HCT116 (cell line): Measurements from ENCODE around the gene GNAI1. TPM values are rescaled to one million over a fixed set of nuclear protein-coding genes. Genes with fewer than 3 reads are reported as not detected.

Experiments
- ATAC-seq: fragments of 200-7000 bp; cut with Tn5 transposase; 2 replicates; pipeline ENCODE4 v1.9.1; 2020; ENCODE audit warnings: mild to moderate bottlenecking, moderate library complexity
- BruUV-seq: library from RNA; stranded (reverse); fragments of 400-500 nt; replicated peaks from 2 replicates; lab custom pipeline; 2021; lab: Mats Ljungman, UMichigan
- CTCF ChIA-PET: fragments of 300-600 bp; sonication (Branson Sonifier 250); formaldehyde crosslinking; loops from one replicate; lab custom pipeline; 2021; ENCODE audit warnings: antibody characterized with exemption; lab: Charles Lee
- POLR2A ChIA-PET: fragments of 300-600, 350-600 bp; sonication (Branson Sonifier 250); formaldehyde crosslinking; loops from one replicate; lab custom pipeline; 2021; ENCODE audit warnings: antibody characterized with exemption; lab: Charles Lee
- RAD21 ChIA-PET, 2 experiments: fragments of 300-600 bp; sonication (Branson Sonifier 250); formaldehyde crosslinking; loops; one replicate each; lab custom pipeline; 2023; ENCODE audit warnings: low total read pairs in 2 of 2; ENCODE audit not compliant: uncharacterized antibody in 2 of 2, unreplicated experiment in 2 of 2, low non-redundant PET in 1 of 2; lab: Charles Lee
- DNase-seq: peaks from one replicate; pipeline ENCODE4 v3.0.0-alpha.2; 2010; ENCODE audit warnings: low read depth, low spot score
- H2AFZ ChIP-seq: fragments of 200-600 bp; shearing (Covaris generic), sonication (generic); 2 replicates; pipeline ENCODE4 v1.6.1; 2017; ENCODE audit warnings: low read depth, mixed run types, mixed read lengths, antibody characterized with exemption, low read length; ENCODE audit not compliant: poor library complexity, severe bottlenecking
- H3K27ac ChIP-seq: 2 replicates; pipeline ENCODE4 v1.5.1; 2012; ENCODE audit warnings: low read depth, low read length
- H3K27me3 ChIP-seq: fragments of 200-600 bp; sonication (generic); 2 replicates; pipeline ENCODE4 v1.6.1; 2016; ENCODE audit warnings: mixed run types, low read length, mixed read lengths; ENCODE audit not compliant: insufficient read depth
- H3K36me3 ChIP-seq, 2 experiments: fragments of 200-500 bp in 1 of 2; fragments of 200-600 bp in 1 of 2; sonication (Bioruptor generic) in 1 of 2; sonication (generic) in 1 of 2; 2 replicates each; pipeline versions ENCODE4 v1.5.1 to v1.6.1; 2014 to 2016; ENCODE audit warnings: low read length in 2 of 2, inconsistent platforms in 1 of 2, mixed read lengths in 1 of 2, mixed run types in 1 of 2; ENCODE audit not compliant: insufficient read depth in 2 of 2, control insufficient read depth in 1 of 2
- H3K4me1 ChIP-seq, 2 experiments: fragments of 200-600 bp in 1 of 2; sonication (generic) in 1 of 2; 2 replicates each; pipeline versions ENCODE4 v1.5.1 to v1.6.1; 2012 to 2017; ENCODE audit warnings: low read length in 2 of 2, inconsistent platforms in 1 of 2, mild to moderate bottlenecking in 1 of 2, mixed read lengths in 1 of 2, mixed run types in 1 of 2, moderate library complexity in 1 of 2; ENCODE audit not compliant: insufficient read depth in 2 of 2, control insufficient read depth in 1 of 2
- H3K4me2 ChIP-seq: fragments of 200-600 bp; sonication (generic); 2 replicates; pipeline ENCODE4 v1.6.1; 2017; ENCODE audit warnings: mixed run types, low read length, mixed read lengths
- H3K4me3 ChIP-seq, 2 experiments: fragments of 200-600 bp in 1 of 2; sonication (generic) in 1 of 2; replicated peaks in 1 of 2; 2 replicates each; pipeline ENCODE4 v1.5.1; 2011 to 2016; ENCODE audit warnings: low read length in 2 of 2, control low read depth in 1 of 2, low read depth in 1 of 2, mild to moderate bottlenecking in 1 of 2, mixed read lengths in 1 of 2, mixed run types in 1 of 2
- H3K79me2 ChIP-seq: fragments of 200-600 bp; sonication (generic); 2 replicates; pipeline ENCODE4 v1.6.1; 2017; ENCODE audit warnings: mild to moderate bottlenecking, mixed run types, low read length, moderate library complexity, mixed read lengths; ENCODE audit not compliant: insufficient read depth
- H3K9ac ChIP-seq: fragments of 200-600 bp; sonication (generic); 2 replicates; pipeline ENCODE4 v1.6.1; 2016; ENCODE audit warnings: low read length, mixed read lengths
- H3K9me2 ChIP-seq: fragments of 200-600 bp; sonication (generic), shearing (Covaris generic); 2 replicates; pipeline ENCODE4 v1.6.1; 2017; ENCODE audit warnings: mixed run types, mild to moderate bottlenecking, moderate library complexity; ENCODE audit not compliant: insufficient read depth
- H3K9me3 ChIP-seq, 2 experiments: fragments of 200-500 bp in 1 of 2; fragments of 200-600 bp in 1 of 2; sonication (Bioruptor generic) in 1 of 2; sonication (generic) in 1 of 2; 2 replicates each; pipeline ENCODE4 v1.6.1; 2014 to 2017; ENCODE audit warnings: low read length in 2 of 2, mixed read lengths in 2 of 2, inconsistent platforms in 1 of 2, low read depth in 1 of 2, mild to moderate bottlenecking in 1 of 2, mixed run types in 1 of 2, moderate library complexity in 1 of 2; ENCODE audit not compliant: control insufficient read depth in 1 of 2, insufficient read depth in 1 of 2
- H4K20me1 ChIP-seq: fragments of 200-600 bp; sonication (generic), shearing (Covaris generic); 2 replicates; pipeline ENCODE4 v1.6.1; 2017; ENCODE audit warnings: mixed run types, mild to moderate bottlenecking, moderate library complexity; ENCODE audit not compliant: insufficient read depth
- CBX3 ChIP-seq: IDR thresholded peaks from 2 replicates; pipeline ENCODE4 v1.6.1; 2012; ENCODE audit warnings: low read depth
- CEBPB ChIP-seq: IDR thresholded peaks from 2 replicates; pipeline ENCODE4 v1.6.1; 2012; ENCODE audit warnings: low read depth
- CTCF ChIP-seq, 3 experiments: fragments of 200-600 bp in 1 of 3; sonication (generic) in 1 of 3; IDR thresholded peaks in 2 of 3; conservative IDR thresholded peaks in 1 of 3; 2 replicates each; pipeline ENCODE4 v1.5.1; 2012 to 2017; ENCODE audit warnings: low read depth in 2 of 3, low read length in 2 of 3, antibody characterized with exemption in 1 of 3, borderline replicate concordance in 1 of 3, control low read depth in 1 of 3, mild to moderate bottlenecking in 1 of 3, mixed read lengths in 1 of 3, mixed run types in 1 of 3, moderate library complexity in 1 of 3; ENCODE audit not compliant: insufficient read depth in 1 of 3
- EZH2 ChIP-seq: fragments of 200-600 bp; sonication (generic); IDR thresholded peaks from 2 replicates; pipeline ENCODE4 v1.6.1; 2017; ENCODE audit warnings: antibody characterized with exemption, mixed run types
- POLR2A ChIP-seq: IDR thresholded peaks from 2 replicates; pipeline ENCODE4 v1.7.0; 2011; ENCODE audit warnings: borderline replicate concordance; ENCODE audit not compliant: insufficient read depth, insufficient read length; ENCODE audit errors: extremely low read depth
- POLR2AphosphoS5 ChIP-seq: IDR thresholded peaks from 2 replicates; pipeline ENCODE4 v1.6.1; 2011; ENCODE audit warnings: mild to moderate bottlenecking, low read depth, low read length, moderate library complexity
- REST ChIP-seq: IDR thresholded peaks from 2 replicates; pipeline ENCODE4 v1.6.1; 2012; ENCODE audit warnings: low read depth
- SIN3A ChIP-seq: IDR thresholded peaks from 2 replicates; pipeline ENCODE4 v1.6.1; 2012; ENCODE audit warnings: low read depth
- SP1 ChIP-seq: IDR thresholded peaks from 2 replicates; pipeline ENCODE4 v1.6.1; 2012; ENCODE audit warnings: low read depth
- SRF ChIP-seq: IDR thresholded peaks from 2 replicates; pipeline ENCODE4 v1.6.1; 2012; ENCODE audit warnings: low read depth
- TCF7L2 ChIP-seq: IDR thresholded peaks from 2 replicates; pipeline ENCODE4 v1.7.0; 2011; ENCODE audit warnings: borderline replicate concordance, inconsistent platforms; ENCODE audit not compliant: insufficient read depth, insufficient read length; ENCODE audit errors: extremely low read depth
- YY1 ChIP-seq: IDR thresholded peaks from 2 replicates; pipeline ENCODE4 v1.6.1; 2011; ENCODE audit warnings: low read length, low read depth, moderate library complexity, mild to moderate bottlenecking; ENCODE audit not compliant: insufficient replicate concordance; ENCODE audit errors: extremely low read depth
- ZFX ChIP-seq: fragments of 450-650 bp; IDR thresholded peaks from 2 replicates; pipeline ENCODE4 v1.6.1; 2017
- ZNF274 ChIP-seq: fragments of 200-500 bp; sonication (Bioruptor generic); IDR thresholded peaks from 2 replicates; pipeline ENCODE4 v1.6.1; 2014; ENCODE audit warnings: mild to moderate bottlenecking, low read depth, low read length, inconsistent platforms
- intact Hi-C: fragments of 100-400 bp; cut with micrococcal nuclease; formaldehyde crosslinking; loops from 2 replicates; pipeline ENCODE4 v1.10.0; 2022
- total RNA-seq: library from RNA; stranded (reverse); gene quantifications from one replicate; pipeline ENCODE4 v1.2.1, GENCODE V29; 2021; ENCODE audit not compliant: unreplicated experiment
- TF ChIP-seq, protein P1 (sequence below): IDR thresholded peaks from 2 replicates; pipeline ENCODE4 v1.6.1; 2012

Gene GNAI1
- total RNA-seq, 1 experiment from 2014 or later: 148 TPM

GRCh38 chr7:80140388-80140787 lies 5.8 kb downstream of the GNAI1 start:
- Histone ChIP-seq H3K4me3 (no peak overlapping the region), H3K9me3 (no peaks in the 10 kb centered on the region), H3K4me1 (peaks cover 70 to 89% of the 10 kb centered on the region in 2 experiments), H4K20me1 (peaks cover 46% of the 10 kb centered on the region), H3K79me2 (peaks cover 100% of the 10 kb centered on the region), H2AFZ (no peak overlapping the region), H3K9ac (no peak overlapping the region), H3K4me2 (no peak overlapping the region; the same call in 1 of the 2 replicates), H3K36me3 (no peaks in the 10 kb centered on the region), H3K27ac (no peak overlapping the region), H3K9me2 (no peaks in the 10 kb centered on the region), H3K27me3 (no peaks in the 10 kb centered on the region)
- ChIA-PET CTCF (no interaction called here), RAD21 (no interaction called here), POLR2A (no interaction called here)
- no TSS peak for BruUV-seq
- intact Hi-C loops: no loop called here
- no peak for ATAC-seq
- no peak for DNase-seq
- TF ChIP-seq CEBPB: no peak
- TF ChIP-seq ZFX: no peak
- no peak for TF ChIP-seq SRF
- TF ChIP-seq CBX3: no peak
- no peak for TF ChIP-seq REST
- TF ChIP-seq YY1: no peak
- TF ChIP-seq TCF7L2: no peak
- no peak for TF ChIP-seq POLR2A
- TF ChIP-seq, protein P1, sequence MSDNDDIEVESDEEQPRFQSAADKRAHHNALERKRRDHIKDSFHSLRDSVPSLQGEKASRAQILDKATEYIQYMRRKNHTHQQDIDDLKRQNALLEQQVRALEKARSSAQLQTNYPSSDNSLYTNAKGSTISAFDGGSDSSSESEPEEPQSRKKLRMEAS: no peak
- TF ChIP-seq SP1: no peak
- TF ChIP-seq POLR2AphosphoS5: no peak
- no peak for TF ChIP-seq ZNF274
- TF ChIP-seq SIN3A: no peak
- TF ChIP-seq EZH2: no peak
- no peak for TF ChIP-seq CTCF (IDR thresholded peaks at IDR 0.05 in 2 of 3, conservative IDR thresholded peaks at IDR 0.05 in 1 of 3; ENCODE audit: borderline replicate concordance in 1 of 3, insufficient read depth in 1 of 3, low read depth in 2 of 3, low read length in 2 of 3)
